Body of pancreas (tissue), 4 donors: ENCODE measurements around the gene TTC31.

Source experiments
- POLR2A ChIP-seq, 3 donors: fragments of 450-650 bp; IDR thresholded peaks; one replicate each; pipeline ENCODE4 v1.6.1; 2016; ENCODE audit warnings: antibody characterized with exemption in 3 of 3, mild to moderate bottlenecking in 2 of 3
- TF ChIP-seq, protein P1 (sequence below), 7 experiments: fragments of 450-650 bp in 4 of 7; fragments of 200-600 bp in 3 of 7; sonication (generic) in 3 of 7; IDR thresholded peaks; one replicate each; pipeline ENCODE4 v1.5.1; 2016 to 2019; ENCODE audit warnings: antibody characterized with exemption in 7 of 7

DNA sequence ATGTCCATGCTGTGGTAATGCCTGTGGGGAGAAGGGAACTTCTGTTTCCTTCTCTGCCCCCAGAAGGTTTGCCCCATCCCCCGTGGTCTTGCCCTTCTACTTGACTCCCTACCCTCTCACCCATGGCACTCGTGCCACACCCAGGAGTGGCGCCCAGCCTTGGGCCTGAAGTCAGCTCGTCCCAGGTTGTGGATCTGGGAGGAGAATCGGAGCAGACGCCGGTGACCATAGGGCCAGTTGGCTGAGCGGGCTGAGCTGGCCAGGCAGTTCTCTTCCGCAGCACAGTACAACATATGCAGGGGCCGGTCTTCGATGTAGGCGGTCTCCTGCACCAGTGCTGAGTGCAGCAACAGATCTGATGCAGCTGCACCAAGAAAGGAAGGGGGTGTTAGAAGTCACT, 51.5 kb downstream of the TTC31 start:
- TF ChIP-seq, protein P1, sequence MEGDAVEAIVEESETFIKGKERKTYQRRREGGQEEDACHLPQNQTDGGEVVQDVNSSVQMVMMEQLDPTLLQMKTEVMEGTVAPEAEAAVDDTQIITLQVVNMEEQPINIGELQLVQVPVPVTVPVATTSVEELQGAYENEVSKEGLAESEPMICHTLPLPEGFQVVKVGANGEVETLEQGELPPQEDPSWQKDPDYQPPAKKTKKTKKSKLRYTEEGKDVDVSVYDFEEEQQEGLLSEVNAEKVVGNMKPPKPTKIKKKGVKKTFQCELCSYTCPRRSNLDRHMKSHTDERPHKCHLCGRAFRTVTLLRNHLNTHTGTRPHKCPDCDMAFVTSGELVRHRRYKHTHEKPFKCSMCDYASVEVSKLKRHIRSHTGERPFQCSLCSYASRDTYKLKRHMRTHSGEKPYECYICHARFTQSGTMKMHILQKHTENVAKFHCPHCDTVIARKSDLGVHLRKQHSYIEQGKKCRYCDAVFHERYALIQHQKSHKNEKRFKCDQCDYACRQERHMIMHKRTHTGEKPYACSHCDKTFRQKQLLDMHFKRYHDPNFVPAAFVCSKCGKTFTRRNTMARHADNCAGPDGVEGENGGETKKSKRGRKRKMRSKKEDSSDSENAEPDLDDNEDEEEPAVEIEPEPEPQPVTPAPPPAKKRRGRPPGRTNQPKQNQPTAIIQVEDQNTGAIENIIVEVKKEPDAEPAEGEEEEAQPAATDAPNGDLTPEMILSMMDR (IDR thresholded peaks at IDR 0.05): no peak
- no peak for TF ChIP-seq POLR2A (IDR thresholded peaks at IDR 0.05)
